GM19463 (cell line): ENCODE data around the gene CLASRP.

Source experiments
- ATAC-seq: cut with Tn5 transposase; IDR thresholded peaks from one replicate; pipeline ENCODE4 v1.9.1; 2021; ENCODE audit warnings: mild to moderate bottlenecking, moderate library complexity; ENCODE audit not compliant: unreplicated experiment

The CLASRP gene

GRCh38 chr19:45059258-45059965 lies 20.6 kb downstream of the CLASRP start:
- ATAC-seq: no peak

DNA sequence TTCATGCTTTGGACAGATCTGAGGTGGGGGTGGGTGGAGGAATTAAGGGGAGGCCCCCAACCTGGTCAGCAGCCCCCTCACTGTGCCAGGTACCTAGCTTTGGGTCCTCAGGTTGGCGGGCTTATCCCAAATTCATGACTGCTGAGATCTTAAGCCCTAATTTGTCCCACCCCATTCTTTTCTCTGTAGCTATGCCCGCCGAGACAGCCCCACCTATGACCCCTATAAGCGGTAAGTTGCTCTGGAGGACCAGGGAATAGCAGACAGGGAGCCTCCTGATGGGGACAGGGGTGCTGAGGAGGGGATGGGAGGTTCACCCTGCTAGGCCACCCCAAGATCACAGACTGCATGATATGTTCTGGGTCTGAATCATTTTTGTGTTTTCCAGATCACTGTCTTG lies 23.1 kb downstream of the CLASRP start:
- ATAC-seq: no peak

GRCh38 chr19:45063851-45064801 lies 25.3 kb downstream of the CLASRP start:
- ATAC-seq: no peak

DNA sequence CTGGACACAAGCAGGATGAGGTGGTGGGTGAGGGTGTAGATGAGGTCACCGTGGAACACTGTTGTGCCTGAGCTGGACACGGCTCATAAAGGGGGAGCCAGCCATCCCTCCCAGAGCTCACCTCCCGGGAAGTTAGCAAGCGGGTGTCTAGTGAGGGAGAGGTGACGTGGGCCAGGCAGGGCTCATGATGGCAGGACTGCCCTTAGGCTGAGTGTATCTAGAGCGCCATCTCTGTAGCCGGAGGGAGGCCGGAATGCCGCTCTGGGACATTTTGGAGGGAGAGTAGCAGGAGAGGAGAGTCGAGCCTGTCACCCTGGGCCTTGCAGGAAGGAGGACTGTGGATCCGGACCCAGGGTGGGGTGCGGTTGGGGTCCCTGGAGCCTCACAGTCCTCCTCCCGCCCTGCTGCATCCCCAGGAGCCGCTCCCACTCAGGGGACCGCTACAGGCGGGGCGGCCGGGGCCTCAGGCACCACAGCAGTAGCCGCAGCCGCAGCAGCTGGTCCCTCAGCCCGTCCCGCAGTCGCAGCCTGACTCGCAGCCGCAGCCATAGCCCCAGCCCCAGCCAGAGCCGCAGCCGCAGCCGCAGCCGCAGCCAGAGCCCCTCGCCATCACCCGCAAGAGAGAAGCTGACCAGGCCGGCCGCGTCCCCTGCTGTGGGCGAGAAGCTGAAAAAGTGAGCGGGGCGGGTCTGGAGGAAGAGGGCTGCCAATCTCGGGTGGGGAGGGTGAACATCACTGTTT lies 28.2 kb downstream of the CLASRP start:
- no peak for ATAC-seq

- ATAC-seq: no peak
These were observed 29.2 kb downstream of the CLASRP start for GRCh38 chr19:45068041-45068440.

DNA sequence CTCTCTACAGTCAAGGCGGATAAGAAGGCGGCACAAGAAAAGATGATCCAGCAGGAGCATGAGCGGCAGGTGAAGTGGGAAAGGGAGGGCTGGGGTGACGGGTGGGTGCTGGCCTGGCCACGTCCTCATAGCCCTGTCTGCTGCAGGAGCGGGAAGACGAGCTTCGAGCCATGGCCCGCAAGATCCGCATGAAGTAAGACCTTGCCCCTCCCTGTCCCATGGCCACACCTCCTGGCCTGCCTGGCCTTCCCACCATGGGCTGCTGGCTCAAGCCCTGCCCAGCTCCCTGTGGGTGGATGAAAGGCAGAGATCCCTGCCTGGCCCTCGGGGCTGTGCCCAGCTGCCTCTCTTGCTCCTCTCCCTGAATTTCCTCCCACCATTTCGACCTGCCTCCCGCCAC lies 30.2 kb downstream of the CLASRP start:
- no peak for ATAC-seq

DNA sequence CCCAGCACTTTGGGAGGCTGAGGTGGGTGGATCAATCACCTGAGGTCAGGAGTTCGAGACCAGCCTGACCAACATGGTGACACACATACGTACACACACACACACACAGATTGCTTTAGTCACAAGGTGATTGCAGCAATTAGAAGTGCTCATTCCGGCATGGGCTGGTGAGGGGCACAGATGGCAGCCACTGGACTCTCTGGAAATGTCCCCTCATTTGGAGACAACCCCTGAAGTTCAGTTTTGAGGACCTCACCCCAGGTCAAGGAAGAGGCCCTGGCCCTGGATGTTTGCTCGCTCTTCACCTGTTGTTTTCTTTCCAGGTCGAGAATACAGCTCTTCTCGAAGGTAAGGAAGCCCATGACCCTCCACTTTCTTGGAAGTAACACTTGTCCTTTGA lies 31.4 kb downstream of the CLASRP start:
- no peak for ATAC-seq

DNA sequence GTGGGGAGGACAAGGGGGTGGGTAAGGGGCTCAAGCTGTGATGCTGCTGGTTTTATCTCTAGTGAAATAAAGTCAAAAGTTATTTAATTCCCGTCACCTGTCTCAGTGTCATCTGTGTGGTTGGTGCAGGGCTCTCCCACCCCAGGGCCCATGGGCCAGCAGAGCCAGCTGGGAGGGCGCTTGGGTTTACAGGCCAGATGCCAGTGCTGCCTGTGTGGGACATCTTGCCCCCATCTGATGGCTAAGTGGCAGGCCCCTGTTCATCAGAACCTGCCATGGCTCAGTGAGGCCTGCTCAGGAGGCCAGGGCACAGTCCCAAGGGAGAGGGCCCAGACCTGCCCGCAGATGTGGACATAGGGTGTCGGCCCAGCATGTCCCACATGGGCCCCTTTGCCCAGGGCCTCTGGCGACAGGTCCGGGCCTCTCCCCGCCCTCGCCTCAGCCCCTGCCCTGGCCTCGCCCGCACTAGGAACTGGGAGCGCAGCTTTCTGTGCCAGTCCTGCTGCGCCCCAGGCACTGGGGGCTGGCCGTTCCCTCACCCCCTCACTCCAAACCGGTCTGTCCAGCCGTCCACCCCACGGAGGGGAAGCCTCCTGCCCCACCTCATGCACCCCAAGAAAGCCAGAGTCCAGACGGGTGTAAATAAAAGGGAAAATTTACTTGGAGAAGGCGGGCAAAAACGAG lies 32.2 kb downstream of the CLASRP start:
- ATAC-seq: no peak

DNA sequence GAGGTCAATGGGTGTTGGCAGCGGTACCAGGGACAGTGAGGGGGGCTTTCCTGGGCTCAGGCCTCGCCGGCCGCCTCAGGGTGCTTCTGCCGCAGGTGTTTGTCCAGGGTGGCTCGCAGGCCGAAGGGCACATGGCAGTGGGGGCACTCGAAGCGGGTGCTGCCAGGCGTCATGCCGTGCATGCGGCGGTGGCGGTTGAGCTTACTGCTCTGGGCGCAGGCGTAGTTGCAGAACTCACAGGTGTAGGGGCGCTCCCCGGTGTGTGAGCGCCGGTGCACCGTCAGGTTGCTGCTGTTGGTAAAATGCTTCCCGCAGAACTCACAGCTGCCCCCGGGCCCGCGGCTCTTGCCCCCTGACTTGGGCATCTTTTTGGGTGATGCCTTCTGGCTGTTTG lies 32.7 kb downstream of the CLASRP start:
- ATAC-seq: no peak

- no peak for ATAC-seq
These were observed 33.3 kb downstream of the CLASRP start for GRCh38 chr19:45071969-45072790.

DNA sequence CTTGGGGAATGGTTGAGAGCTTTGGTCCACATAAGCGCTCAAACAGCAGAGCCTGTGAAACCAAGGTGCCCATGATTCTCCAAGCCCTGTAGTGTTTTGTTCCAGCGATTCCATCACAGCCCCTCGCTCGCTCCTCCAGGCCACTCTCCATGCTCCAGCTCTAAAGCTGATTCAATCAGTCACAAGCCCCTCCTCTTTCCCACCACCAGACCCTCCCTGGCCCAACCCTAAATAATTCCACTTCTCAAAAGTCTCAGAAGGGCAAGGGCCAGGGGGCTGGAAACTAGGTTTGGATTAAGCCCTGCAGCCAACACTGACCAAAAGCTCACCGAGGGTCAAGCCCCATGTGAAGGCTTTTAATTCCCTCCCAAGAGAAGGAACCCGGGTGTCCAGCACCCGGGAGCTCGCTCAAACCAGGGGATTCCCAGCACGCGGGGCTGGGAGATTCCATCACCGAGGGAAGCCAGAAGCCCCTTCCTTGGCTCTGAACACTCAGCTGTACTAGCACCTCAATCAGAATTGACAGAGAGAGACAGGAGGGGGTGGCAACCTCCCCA lies 36.0 kb downstream of the CLASRP start:
- no peak for ATAC-seq

DNA sequence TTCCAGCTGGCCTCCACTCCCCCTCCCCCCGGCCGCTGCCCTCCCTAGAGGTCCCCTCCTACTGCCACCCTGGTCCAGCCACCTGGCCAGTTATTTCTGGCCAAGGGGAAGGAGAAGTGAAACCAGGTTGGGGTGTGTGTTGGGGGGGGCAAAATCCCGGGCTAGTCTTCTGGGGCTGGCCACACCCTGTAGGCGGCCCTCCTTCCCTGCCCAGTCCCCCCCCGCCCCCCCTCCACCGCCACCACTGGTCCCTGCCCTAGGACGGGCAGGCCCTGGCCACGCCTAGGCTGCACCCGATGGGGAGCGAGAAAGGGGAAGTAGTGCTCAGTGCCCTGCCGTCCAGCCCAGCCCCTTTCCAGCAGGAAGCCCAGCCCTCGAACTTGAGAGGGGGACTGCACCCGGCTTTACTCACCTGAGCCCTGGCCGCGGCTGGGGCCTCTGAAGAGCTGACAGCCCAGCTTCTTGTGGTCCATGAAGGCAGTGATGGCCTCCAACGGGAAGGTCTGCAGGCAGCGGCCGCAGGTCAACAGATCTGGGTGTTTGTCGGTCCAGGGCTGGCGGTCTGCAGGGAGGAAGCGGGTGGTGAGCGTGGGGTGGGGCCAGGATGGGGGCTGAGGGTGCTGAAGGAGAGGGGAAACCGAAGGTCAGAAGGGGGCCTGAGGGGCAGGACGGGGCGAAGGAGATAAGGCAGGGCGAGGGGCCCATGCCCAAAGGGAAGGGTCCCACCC lies 36.6 kb downstream of the CLASRP start:
- peak; percentile 60 for ATAC-seq

DNA sequence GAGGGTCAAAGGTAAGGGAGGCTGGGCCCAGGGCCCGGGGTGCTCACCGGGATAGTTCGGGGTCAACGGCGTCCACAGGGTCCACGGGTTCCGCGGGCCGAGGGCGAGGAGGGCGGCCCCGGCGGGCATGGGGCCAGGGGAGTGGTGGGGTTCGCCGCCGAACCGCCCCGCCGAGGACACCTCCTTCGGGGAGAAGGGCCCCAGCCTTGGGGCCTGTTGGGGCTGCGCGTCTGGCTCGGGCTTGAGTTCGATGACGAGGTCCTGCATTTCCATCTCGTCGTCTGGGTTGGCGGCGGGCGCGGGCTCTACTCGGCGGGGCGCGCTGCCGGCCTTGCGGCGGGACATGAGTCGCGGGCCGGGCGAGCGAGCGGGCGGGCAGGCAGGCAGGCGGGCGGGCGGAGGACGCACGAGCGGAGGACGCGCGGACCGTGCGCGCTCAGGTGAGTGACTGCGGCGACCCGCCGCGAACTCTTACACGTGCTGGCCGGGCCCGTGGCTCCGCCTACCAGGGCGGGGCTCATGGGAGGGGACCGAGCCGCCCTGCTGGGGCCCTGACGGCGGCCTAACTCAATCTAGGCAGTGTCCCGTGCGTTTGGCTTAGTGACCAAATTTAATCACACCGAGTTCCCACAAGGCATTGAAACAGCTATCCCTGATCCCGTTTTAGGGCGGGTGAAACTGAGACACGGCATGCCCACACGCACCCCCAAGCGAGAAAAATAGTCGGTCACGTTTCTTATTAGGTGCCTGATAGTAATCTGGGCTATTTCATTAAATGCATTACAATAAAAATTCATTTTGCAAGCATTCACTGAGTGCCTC lies 37.4 kb downstream of the CLASRP start, which contains the start of gene ZNF296:
ZNF296 (minus strand) TSS at position 450 of the 822 bp plus-strand sequence; CDS start at position 345, 105 bp downstream.
- ATAC-seq: peak; percentile 45

- no peak for ATAC-seq
These were observed 38.2 kb downstream of the CLASRP start for GRCh38 chr19:45076851-45077730.

DNA sequence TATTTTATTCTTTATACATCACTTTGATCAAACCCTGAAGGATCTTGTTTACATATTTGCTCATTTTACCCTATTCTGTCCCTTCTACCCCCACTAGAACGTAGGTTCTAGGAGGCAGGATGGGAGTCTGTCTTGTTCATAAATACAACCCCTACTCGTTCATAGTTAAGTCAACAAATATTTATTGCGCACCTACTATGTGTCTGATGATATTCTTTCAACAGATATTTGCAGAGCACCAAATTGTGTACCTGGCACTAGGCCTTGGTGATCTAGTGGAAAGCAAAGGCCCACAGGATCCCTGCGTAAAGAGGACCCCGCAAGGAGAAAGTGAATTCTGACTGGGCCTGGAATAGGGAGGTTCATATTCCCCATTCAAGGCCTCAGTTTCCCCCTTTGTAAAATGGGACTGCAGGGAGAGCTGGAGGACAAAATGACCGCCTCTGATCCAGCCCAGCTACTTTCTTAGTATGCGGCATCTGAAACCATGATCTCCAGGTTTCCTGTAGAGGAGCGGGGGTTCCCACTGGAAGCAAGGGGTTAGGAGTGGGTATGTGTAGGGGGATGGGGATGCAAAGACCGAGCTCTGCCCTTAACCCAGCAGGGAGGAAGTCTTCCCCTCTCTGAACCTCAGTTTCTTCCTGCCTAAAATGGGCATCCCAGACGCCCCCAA lies 39.7 kb downstream of the CLASRP start:
- no peak for ATAC-seq
